ENCODE measurements around the gene RBM20. TPM values are rescaled to one million over a fixed set of nuclear protein-coding genes. Genes with fewer than 3 reads are reported as not detected.

The RBM20 gene
- total RNA-seq, 6 experiments from 2014 or later = 0.04 to 0.29 (median 0.06) TPM

DNA sequence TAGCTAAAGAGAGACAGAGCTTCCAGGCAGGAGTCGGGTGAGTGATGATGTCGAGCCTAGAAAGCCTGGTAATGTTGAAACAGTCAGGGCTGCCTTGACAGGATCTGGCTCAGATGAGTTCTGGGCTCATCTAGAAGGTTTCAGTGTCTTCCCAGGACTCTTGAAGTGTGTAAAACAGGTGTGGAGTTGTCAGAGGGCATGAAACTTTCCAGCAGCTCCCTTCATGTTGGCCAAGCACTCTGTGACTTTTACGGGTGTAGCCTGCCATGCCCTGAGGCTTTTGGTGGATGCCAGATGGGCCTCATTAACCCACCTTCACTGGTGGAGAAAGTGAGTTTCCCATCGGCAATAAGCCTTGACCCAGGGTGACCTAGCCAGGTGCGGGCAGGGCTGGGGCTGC is 161.2 kb downstream of the RBM20 start:
- Histone ChIP-seq H3K27me3 (no peaks in the 10 kb centered on the region), H3K4me3 (no peak overlapping the region), H3K4me1 (peaks cover 0 to 22% (median 7%) of the 10 kb centered on the region in 4 donors), H3K36me3 (no peaks in the 10 kb centered on the region), H3K27ac (no peak overlapping the region), H3K9me3 (no peaks in the 10 kb centered on the region)
- ATAC-seq = no peak
- TF ChIP-seq POLR2A (IDR thresholded peaks at IDR 0.05) = no peak
- TF ChIP-seq, protein P1, sequence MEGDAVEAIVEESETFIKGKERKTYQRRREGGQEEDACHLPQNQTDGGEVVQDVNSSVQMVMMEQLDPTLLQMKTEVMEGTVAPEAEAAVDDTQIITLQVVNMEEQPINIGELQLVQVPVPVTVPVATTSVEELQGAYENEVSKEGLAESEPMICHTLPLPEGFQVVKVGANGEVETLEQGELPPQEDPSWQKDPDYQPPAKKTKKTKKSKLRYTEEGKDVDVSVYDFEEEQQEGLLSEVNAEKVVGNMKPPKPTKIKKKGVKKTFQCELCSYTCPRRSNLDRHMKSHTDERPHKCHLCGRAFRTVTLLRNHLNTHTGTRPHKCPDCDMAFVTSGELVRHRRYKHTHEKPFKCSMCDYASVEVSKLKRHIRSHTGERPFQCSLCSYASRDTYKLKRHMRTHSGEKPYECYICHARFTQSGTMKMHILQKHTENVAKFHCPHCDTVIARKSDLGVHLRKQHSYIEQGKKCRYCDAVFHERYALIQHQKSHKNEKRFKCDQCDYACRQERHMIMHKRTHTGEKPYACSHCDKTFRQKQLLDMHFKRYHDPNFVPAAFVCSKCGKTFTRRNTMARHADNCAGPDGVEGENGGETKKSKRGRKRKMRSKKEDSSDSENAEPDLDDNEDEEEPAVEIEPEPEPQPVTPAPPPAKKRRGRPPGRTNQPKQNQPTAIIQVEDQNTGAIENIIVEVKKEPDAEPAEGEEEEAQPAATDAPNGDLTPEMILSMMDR (IDR thresholded peaks at IDR 0.05) = no peak
- WGBS (ENCODE audit: insufficient coverage, low coverage, low lambda C conversion rate, missing lambda C conversion rate) = no CpG with 5 or more reads among the region's 5 CpGs
- intact Hi-C loops (cut with DNase I) = loop anchor here in 1 of 2 donors (5.0 kb wide), 1 partner anchor 87 kb away; no protein-coding TSS in a partner anchor
- DNase-seq = no peak

DNA sequence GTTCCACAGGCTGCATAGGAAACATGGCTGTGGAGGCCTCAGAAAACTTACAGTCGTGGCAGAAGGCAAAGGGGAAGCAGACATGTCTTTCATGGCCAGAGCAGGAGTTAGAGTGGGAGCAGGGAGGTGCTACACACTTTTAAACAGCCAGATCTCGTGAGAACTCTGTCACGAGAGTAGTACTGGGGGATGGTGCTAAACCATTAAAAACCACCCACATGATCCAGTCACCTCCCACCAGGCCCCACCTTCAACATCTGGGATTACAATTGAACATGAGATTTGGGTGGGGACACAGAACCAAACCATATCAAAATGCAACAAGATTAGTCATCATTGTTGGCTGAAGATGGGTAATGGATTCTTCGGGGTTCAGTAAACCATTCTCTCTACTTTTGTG is 162.2 kb downstream of the RBM20 start:
- TF ChIP-seq POLR2A (IDR thresholded peaks at IDR 0.05) = no peak
- TF ChIP-seq, protein P1 (IDR thresholded peaks at IDR 0.05) = no peak
- Histone ChIP-seq H3K27me3 (no peaks in the 10 kb centered on the region), H3K4me1 (peaks cover 0 to 22% (median 7%) of the 10 kb centered on the region in 4 donors), H3K27ac (no peak overlapping the region), H3K4me3 (no peak overlapping the region), H3K36me3 (no peaks in the 10 kb centered on the region), H3K9me3 (no peaks in the 10 kb centered on the region)
- ATAC-seq (no peak), DNase-seq (no peak)
- 62% methylated on average over 4 of the region's 4 CpGs for WGBS (ENCODE audit: insufficient coverage, low coverage, low lambda C conversion rate, missing lambda C conversion rate)
- intact Hi-C loops (cut with DNase I) = loop anchor here in 1 of 2 donors (5.0 kb wide), 1 partner anchor 86 kb away; no protein-coding TSS in a partner anchor

DNA sequence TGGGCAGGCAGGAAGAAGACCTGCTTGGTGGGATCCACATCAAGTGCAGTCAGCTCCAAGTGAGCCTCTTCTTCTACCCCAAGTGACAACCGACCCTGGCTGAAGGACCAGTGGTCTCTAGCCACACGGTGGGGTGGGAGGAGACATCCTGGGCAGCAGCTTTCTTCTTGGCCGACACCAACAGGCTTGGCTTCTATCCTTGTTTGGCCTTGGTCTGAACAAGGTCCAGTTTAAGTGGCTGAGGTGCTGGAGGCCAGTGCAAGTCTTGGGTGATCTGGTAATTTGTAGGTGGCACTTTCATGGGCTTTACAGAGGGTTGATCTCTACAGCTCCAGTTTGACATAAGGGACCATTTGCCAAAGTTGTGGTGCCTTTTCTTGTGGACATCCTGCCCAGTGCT is 164.0 kb downstream of the RBM20 start:
- H3K4me1 ChIP-seq = peaks cover 0 to 12% (median 6%) of the 10 kb centered on the region in 4 donors
- ATAC-seq = no peak
- WGBS (ENCODE audit: insufficient coverage, low coverage, low lambda C conversion rate, missing lambda C conversion rate) = 71% methylated on average over 3 of the region's 3 CpGs
- H3K27ac ChIP-seq = no peak overlapping the region
- DNase-seq = no peak
- no peaks in the 10 kb centered on the region for H3K27me3 ChIP-seq
- no peaks in the 10 kb centered on the region for H3K9me3 ChIP-seq
- no peak for TF ChIP-seq POLR2A (IDR thresholded peaks at IDR 0.05)
- TF ChIP-seq, protein P1 (IDR thresholded peaks at IDR 0.05) = no peak
- no peaks in the 10 kb centered on the region for H3K36me3 ChIP-seq
- H3K4me3 ChIP-seq = no peak overlapping the region
- intact Hi-C loops (cut with DNase I) = loop anchor here in 1 of 2 donors (5.0 kb wide), 1 partner anchor 84 kb away; no protein-coding TSS in a partner anchor

DNA sequence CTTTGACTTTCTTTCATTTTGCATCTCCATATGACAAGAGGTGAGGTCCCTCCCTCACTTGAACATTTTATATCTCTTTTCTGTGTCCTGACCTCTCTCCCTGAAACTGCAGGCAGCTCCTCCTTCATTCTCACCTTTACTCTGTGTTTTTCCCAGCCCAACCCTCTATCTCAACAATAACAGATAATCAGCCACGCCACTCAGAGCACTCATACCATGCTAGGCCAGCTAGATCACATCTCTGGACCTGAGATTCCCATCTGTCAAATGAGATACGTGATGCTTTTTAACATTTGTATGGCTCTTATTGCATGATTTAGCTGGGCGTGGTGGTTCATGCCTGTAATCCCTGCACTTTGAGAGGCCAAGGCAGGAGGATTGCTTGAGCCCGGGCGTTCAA is 164.5 kb downstream of the RBM20 start:
- no peak for ATAC-seq
- TF ChIP-seq, protein P1 (IDR thresholded peaks at IDR 0.05) = no peak
- no peak for TF ChIP-seq POLR2A (IDR thresholded peaks at IDR 0.05)
- H3K27ac ChIP-seq = no peak overlapping the region
- no peaks in the 10 kb centered on the region for H3K36me3 ChIP-seq
- no peaks in the 10 kb centered on the region for H3K9me3 ChIP-seq
- no peaks in the 10 kb centered on the region for H3K27me3 ChIP-seq
- DNase-seq = no peak
- intact Hi-C loops (cut with DNase I) = loop anchor here in 1 of 2 donors (5.0 kb wide), 1 partner anchor 84 kb away; no protein-coding TSS in a partner anchor
- 100% methylated on average over 4 of the region's 5 CpGs for WGBS (ENCODE audit: insufficient coverage, low coverage, low lambda C conversion rate, missing lambda C conversion rate)
- no peak overlapping the region for H3K4me3 ChIP-seq
- H3K4me1 ChIP-seq = peaks cover 0 to 7% (median 3%) of the 10 kb centered on the region in 4 donors
